Hippocampal formation (tissue), 2 donors: ENCODE measurements around the gene INTS14.
"Not testable (repeated sequence)": the region's sequence is repeated elsewhere in the genome, so short reads cannot be mapped to it uniquely, and the experiment has no call there.

Experiments
- DNase-seq, 2 donors: peaks; one replicate each; lab custom pipeline; 2025; lab: John Stamatoyannopoulos, UW

The INTS14 gene

DNA sequence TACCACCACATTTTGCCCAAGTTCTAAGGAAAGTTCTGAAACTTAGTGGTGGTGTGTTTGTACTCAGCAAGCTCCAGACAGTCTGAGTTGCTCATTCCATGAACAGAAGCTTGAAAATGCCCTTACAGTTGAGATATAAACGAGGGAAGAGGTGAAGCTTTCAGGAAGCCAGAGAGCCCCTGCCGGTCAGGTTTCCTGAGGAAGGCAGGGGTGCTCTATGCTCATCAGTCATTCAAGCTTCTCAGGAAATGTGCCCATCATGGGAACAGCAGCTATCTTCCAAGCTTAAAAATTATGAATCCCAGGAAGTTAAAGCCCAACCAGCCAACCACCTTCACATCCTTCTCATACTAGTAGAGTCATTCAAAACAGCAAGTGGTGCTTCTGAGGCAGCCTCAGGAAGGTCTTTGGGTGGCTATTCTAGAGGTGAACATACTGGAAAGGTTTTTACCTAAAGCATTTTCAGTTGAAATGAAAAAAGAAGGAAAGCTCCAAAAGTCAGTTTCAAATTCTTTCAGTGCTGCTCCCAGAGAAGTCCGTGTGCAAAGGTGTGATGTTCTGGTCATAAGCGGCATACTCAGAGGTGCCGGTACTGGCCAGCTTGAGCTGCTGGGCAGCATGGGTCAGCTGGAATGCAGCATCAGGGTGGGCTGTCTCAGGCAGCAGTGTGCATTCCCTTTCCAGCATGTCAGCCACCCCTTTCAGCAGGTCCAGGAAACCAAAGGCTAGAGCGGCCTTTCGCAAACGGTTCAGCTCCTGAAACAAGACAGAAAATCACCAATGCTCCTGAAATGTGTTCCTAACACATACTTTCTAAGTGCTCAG lies 31.8 kb downstream of the INTS14 start:
- no peak for DNase-seq

DNA sequence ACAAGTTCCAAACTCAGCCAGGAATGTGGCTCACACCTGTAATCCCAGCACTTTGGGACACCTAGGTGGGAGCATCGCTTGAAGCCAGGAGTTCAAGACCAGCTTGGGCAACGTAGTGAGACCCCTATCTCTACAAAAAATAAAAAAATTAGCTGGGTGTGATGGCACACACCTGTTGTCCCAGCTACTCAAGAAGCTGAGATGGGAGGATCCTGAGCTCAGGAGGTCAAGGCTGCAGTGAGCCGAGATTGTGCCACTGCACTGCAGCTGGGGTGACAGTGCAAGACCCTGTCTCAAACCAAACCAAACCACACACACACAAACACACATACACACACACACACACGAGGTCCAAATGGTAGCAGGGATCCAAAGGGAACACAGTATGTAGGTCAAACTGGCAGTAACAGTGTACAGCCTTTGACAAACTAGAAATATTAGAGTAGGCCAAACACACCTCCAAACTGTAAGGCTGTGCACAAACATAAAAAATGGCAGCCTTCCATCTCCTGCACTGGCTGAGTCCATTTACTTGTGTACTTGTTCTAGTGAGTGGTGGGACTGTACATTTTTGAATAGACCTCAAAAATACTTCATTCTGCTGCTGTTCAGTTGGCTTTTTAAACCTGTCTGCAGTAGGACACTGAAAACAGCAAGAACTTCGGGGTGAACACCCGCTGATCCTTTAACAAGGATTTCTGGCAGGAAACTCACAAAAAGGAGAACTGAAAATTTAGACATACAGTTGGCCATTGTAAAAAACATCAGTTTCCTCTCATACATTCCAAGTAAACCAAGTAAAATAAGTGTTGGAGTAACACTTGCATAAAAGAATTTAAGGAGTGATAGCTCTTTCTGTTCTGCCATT lies 33.6 kb downstream of the INTS14 start:
- DNase-seq = no peak

DNA sequence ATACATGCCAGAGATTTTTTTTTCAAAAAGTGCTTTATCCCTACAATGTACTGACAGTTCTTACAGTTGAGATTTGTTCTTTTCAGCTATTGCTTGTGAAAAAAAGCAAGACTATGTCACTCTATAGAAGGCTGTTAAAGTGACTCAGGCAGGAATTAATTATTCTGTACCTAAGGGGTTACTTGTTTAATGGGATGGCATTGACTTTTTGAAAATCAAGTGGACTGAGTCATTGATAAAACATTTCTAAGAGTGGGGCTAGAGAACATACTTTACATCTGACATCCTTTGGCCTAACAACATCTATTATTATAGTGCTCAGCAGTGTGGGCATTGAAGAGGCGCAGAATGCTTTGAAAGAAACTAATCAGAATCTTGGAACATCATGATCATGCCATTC lies 34.3 kb downstream of the INTS14 start:
- no peak for DNase-seq

DNA sequence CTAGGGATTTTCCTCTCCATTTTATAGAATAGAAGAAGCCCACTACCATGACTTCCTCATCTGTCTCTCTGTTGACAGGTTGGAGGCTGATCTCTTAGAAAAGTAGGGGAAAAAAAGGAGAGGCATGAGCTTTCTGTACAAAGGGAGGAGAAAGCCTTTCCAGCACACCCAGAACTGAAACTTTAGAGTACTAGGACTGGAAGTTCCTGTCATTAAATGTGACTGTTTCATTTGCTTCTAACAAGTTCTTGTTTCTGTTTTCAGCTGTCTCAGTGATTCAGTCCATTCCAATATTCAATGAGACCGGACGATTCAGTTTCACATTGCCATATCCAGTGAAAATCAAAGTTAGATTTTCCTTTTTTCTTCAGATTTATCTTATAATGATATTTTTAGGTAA lies 39.0 kb downstream of the INTS14 start:
- DNase-seq = peak in 1 of 2 donors; percentile 16

DNA sequence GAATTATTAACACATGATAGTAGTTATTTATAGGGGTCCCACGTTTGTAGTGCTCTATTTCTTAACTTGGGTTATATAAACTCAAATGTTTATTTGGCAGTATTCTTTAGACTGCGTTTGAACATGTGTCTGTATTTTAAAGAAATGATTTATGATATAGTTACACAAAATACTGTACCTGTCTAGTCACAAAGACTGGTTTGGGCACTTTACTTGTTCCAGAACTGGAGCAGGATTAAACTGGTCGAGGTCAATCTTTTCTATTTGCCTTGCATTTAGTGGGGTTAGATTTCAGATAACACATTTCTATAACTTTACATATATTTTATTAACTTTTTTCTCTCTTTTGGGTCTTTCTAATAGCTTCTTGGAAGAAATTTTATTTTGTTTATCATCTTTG lies 41.2 kb downstream of the INTS14 start:
- no peak for DNase-seq

DNA sequence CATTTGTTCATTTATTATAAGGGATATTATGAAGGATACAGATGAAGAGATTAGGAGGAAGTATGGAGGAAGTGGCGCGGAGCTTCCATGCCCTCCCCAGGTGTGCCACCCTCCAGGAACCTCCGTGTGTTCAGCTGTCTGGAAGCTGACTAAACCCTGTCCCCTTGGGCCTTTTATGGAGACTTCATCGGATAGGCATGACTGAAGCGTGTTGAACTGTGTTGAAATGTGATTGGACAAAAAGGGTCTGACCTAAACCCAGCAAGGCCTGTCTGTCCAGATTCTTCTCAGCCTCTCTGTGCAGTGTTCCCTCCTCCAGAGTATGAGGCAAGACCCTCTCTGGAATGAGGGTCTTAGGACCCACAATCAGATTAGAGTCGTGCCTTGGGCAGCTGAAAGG lies 49.0 kb downstream of the INTS14 start:
- DNase-seq = no peak

DNA sequence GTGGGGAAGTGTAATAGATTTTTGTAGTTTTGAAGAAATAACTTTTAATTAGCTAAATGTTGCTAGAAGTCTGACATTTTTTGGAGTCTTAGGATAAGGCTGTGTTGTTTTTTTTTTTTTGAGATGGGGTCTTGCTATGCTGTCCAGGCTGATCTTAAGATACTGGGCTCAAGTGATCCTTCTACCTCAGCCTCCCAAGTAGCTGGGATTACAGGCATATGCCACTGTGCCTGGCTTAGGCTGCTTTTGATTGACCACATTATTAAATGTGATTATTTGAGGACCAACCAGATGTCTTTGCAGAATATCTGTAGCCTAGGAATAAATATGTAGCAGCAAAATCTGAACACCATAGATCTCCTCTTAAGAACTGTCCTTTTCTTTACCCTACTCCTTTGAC lies 51.0 kb downstream of the INTS14 start:
- no peak for DNase-seq

DNA sequence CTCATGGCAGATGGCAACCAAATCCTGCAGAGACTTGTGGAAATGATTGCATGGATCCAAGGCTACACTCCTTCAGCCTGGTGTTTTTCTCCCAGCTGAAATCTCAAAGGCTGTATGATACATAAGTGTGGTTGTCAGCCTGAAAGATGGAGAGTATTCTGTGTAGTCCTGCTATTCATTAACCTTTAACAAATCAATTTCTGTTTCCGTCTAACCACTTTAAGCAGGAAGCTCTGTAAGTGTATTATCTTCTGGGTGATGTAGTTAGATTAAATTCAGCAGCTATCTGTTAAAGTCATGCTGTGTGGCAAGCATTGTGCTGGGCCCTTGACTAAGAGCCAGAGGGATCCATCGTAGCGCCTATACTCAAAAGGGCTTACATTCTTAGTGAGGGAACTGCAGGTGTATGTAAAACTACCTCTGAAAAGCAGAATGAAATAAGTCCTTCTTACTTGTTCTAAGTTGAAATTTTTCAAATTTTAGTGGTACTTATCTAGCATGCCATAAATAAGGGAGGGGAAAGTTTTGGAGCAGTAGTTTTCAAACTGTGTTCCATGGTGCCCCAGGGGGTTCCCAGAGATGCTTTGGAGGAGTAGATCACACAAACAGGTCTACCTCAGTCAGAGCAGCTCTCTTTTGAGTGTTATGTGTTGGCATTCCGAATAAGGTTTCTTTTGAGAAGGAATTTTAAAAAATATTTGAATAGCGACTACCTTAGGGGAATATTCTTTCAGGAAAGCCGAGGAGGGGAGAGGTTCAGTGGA lies 51.8 kb downstream of the INTS14 start:
- no peak for DNase-seq

DNA sequence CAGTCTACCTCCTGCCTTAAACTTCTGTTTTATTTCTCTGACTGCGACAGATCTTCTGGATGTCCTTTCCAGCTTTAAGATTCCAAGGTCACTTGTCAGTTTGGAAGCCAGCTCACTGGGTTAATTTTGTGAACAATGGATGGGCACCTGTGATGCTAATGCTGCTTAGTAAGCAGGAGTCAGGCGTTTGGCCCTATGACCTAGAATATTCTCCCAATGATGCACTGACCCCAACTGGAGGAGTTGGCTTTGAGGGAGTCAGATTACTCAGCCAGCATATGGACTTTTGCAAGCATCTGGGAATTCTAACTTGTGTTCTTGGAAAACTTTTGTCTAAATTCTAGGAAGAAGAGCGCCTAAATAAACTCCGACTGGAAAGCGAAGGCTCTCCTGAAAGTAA lies 52.6 kb downstream of the INTS14 start:
- no peak for DNase-seq

DNA sequence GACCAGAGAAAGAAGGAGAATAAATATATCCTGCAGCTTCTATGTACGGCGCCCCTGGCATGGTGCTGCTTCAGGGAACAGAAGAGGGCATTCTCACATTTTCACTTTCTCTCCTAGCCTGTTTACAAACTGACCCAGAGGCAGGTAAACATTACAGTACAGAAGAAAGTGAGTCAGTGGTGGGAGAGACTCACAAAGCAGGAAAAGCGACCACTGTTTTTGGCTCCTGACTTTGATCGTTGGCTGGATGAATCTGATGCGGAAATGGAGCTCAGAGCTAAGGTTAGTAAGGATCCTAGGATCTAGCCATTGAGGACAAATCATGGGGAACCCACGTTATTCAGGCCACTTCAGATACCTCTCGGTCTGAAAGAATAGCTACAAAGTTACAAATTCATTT lies 54.3 kb downstream of the INTS14 start:
- no peak for DNase-seq

DNA sequence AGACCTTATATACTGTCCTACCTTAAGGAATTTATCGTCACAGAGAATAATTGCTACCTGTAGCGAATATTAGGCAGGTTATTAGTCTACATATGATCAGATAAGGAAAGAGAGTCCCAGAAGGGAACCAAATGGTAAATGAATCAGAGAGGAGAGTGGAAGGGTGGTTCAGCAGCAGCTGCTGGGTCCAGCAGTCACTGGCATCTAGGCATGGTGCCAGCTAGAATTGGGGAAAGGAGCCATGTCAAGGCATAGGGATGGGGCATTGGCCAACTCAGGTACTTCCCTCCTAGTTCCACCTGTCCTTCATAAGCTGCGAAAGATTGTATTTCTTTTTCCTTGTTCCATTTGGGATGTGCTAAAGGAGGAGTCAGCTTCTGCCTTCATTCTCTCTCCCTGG lies 57.2 kb downstream of the INTS14 start:
- DNase-seq = no peak

DNA sequence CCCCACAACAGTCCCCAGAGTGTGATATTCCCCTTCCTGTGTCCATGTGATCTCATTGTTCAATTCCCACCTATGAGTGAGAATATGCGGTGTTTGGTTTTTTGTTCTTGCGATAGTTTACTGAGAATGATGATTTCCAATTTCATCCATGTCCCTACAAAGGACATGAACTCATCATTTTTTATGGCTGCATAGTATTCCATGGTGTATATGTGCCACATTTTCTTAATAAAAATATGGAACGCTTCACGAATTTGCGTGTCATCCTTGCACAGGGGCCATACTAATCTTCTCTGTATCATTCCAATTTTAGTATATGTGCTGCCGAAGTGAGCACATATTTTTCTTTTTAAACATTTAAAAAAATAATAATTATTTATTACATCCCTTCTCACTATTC lies 58.1 kb downstream of the INTS14 start:
- not testable (repeated sequence) for DNase-seq

DNA sequence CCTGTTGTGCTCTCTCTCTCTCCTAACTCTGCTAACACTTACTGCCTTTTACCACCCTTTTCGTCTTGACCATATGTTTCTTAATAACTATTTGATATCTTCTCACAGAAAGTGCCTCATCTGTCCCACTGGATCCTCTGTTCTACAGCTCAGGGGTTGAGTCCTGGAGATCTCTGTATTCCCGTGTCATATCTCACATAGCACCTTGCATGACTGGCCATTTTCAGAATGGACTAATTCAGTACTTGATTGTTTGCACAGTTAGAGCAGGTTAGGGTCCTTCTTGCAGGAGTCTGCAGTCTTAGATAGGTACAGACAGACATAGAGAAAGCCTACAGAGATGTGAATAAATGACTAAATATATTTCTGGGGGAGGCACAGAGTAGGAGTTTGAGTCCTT lies 59.7 kb downstream of the INTS14 start:
- no peak for DNase-seq

DNA sequence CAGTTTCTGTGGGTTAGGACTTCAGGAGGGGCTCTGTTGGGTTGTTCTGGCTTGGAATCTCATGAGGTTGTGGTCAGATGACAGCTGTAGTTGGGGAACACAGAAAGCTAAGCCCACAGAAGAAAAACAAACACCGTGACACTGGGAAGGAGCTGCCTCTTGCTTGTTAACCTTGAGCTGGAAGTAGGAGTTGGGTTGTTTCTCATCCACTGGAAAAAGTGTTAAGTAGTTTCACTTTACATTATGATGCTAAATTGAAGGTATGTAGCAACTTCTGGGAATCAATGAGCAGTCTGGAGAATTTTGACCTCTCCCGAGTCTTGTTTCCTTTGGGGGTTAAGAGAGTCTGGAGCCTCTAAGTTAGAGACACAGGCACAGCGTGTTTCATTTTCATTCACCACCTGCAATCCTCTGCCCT lies 60.2 kb downstream of the INTS14 start:
- DNase-seq = no peak

DNA sequence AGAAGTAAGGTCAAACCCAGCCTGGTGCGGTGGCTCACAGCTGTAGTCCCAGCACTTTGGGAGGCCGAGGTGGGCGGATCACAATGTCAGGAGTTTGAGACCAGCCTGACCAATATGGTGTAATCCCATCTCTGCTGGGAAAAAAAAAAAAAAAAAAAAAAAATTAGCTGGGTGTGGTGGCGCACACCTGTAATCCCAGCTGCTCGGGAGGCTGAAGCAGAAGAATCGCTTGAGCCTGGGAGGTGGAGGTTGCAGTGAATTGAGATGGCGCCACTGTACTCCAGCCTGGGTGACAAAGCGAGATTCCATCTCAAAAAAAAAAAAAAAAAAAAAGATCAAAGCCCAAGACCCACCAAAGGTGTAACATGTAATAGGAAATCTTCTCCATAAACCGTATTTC lies 61.6 kb downstream of the INTS14 start:
- not testable (repeated sequence) for DNase-seq

DNA sequence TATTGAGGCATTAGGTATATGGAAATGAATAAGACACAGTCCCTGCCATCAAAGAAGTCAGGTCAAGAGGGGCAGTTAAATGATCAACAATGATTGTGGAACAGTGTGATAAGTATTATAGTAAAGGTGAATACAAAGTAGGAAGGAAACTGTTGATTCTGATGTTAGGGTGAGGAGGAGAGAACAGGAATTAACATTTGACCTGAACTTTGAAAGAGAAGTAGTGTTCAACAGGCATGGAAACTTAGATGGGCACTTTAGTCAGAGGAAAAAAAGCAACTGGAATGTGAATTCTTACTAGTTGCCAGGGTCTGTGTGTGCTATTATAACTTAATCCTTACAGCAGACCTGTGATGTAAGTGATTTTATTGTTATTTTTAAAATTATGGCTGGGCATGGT lies 63.1 kb downstream of the INTS14 start:
- no peak for DNase-seq

DNA sequence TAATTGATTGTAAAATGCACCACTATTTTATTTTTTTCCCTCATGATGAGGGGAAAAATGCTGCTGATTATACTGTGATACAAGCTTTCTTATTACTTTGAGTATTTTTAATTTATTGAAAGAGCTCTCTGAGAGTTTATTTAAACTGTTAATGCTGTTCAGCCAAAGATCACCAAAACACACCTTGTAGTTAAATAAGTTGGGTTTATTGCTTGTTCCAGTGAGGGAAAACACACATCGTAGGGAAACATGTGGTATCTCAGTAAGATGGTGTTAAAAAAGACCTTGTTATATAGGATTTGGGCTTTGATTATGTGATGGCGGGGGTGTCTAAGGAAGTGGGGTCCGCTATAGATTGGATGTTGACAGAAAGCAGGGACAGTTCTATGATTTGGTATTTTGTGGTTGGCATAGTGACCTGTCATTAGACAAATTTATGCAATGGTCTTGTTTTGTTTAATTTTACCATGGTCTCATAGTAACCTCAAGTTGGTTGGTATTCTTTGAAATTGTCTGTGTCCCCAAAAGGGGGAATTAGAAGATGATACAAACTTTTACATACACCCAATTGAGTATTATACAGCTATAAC lies 69.6 kb downstream of the INTS14 start:
- DNase-seq = no peak

DNA sequence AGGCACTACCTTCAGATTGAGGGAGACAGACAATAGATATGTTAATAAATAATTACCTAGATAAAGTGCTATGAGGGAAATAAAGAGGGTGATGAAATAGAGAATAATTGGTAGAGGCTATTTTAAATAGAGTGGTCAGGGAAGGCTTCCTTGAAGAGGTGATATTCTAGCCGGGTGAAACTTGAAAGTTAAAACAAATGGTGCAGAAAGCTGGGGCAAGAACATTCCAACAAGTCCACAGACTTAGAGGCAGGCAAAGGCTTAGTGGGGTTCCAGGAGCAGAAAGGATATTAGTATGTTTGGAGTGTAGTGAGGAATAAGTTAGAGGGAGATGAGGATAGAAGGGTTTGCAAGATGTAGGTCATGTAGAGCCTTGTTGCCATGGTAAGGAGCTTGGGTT lies 70.6 kb downstream of the INTS14 start:
- DNase-seq = no peak

DNA sequence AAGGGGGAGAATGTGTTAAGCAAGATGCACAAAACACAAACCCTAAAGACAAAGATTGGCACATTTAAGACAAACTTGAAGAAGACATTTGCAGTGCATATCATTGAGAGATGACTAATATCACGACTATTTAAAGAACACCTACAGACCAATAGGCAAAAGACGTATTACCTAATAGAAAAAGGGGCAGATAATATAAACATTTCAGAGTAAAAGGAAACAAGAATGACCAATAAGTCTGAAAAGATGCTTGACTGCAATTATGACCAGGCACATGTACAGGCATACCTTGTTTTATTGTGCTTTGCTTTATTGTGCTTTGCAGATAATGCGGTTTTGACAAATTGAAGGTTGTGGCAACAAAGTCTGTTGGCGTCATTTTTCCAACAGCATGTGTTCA lies 75.7 kb downstream of the INTS14 start:
- DNase-seq = no peak

DNA sequence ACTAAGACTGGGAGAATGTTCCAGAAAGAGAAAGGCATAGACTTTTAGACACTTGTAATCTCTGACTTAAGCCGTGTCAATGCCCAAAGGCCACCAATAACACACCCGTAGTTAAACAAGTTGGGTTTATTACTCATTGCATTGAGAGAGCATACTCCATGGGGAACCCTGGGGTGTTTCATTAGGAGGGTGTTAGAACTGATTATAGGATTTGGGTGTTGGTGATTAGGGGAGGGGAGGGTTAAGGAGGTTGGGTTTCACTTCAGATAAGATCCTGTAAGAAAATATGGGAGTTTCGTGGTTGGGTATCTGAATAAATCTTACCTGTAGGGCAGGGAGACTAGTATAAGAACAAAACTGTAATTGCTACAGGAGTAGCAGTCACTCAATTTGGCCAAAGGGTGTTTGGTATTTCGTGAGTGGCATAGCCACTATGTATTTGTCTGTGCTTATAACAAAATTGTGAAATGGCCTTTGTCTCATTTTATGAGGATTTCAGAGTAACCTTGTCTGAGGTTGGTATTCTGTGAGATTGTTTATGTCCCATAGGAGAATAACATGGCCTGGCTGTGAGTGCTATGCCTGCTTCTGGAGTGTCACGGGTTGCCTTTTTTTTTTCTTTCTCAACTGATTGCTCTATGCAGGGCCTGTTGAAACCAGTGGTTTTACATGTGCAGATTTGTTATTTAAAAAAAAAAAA lies 77.7 kb downstream of the INTS14 start:
- no peak for DNase-seq

DNA sequence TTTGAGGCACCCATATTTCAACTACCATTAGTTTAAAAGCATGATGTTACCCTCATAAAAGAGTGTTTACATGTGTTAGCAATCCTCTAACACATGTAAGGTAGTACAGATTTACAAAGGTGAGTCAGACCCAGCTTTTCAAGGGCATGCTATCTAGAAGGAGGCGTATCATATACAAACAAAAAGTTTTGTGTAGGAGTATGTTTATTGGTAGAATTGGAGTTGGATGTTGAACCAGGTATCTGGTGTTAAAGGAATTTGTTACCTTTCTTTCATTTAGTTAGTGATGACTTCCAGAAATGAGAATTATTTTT lies 78.2 kb downstream of the INTS14 start:
- DNase-seq = no peak
